NOMO-1 treated with dmso at 0.1 percent for 144 hours (cell line): ENCODE results near the gene ZNF414.
"Not testable (repeated sequence)": the region's sequence is repeated elsewhere in the genome, so short reads cannot be mapped to it uniquely, and the experiment has no call there.

Experiments
- DNase-seq: peaks from one replicate; lab custom pipeline; 2025; ENCODE audit not compliant: unreplicated experiment; lab: John Stamatoyannopoulos, UW

Gene ZNF414

DNA sequence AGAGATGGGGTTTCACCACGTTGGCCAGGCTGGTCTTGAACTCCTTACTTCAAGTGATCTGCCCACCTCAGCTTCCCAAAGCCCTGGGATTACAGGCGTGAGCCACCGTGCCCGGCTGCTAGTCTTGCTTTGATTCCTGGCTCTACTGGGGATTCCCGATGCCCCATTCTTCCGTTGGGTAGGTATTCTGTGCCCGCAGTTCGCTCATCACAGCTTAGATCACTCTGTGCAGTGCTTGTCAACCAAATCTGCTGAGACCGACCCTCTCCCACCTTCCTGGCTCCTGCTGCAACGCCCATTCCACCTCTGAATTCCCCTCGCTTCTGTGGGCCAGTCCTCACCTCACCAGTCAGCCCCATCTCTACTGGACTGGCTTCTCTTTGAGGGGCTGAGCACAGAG lies 4.6 kb upstream of the ZNF414 start:
- DNase-seq: no peak

DNA sequence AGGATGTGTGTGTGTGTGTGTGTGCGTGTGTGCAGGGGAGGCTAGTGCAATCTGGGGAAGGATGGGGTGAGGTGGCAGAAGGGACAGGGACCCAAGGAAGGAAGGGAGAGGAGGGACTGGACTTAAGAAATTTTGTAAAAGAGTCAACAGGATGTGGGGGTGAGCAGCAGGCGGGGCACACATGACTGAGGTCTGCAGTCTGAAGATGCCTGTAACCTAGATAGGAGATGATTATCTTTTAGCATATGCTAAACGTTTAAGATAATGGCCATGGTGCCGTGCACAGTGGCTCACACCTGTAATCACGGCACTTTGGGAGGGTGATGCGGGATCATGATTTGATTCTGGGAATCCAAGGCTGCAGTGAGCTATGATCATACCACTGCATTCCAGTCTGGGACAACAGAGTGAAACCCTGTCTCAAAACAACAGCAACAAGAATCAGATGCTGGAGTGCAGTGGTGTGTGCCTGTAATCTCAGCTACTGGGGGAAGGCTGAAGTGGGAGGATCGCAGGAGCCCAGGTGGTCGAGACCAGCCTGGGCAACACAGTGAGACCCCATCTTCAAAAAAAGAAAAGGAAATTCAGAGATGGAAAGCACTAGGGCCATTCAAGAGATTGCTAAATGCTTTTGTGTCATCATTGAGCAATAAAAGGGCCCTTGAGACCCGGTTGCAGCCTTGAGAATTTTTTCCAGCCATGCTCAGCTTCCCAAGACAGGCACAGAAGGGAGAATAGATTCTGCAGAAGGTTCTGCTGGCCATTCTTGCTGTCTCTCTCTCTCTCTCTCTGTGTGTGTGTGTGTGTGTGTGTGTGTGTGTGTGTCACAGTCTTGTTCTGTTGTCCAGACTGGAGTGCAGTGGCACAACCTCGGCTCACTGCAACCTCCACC lies 3.8 kb upstream of the ZNF414 start:
- DNase-seq: peak; percentile 60

DNA sequence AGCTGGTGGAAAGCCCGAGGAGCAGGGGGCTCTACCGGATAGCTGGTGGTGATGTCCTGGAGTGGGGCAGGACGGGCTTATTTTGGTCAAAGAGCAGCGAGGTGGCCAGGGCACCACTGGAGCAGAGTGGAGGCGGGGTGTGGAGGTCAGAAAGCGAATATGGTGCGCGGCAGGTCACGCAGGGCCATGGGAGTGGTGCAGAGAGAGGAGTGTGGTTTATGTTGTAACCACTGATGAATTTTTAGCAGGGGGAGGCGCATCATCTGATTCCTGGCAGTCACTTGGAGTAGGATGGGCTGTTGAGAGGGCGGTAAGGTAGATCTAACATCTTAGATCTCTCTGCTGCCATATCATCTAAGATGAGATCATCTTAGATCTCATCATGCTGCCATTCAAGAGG lies 1.4 kb upstream of the ZNF414 start:
- DNase-seq: peak; percentile 89

DNA sequence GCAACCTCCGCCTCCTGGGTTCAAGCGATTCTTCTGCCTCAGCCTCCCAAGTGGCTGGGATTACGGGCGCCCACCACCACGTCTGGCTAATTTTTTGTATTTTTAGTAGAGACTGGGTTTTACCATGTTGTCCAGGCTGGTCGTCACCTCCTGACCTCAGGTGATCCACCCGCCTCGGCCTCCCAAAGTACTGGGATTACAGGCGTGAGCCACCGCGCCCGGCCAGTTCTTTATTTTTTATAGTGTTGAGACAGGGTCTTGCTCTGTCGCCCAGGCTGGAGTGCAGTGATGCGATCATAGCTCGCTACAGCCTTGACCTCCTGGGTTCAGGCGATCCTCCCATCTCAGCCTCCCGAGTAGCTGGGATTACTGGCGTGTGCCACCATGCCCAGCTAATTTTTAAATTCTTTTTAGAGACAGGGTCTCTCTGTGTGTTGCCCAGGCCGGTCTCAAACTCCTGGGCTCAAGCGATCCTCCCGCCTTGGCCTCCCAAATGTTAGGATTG lies 590 bp upstream of the ZNF414 start:
- not testable (repeated sequence) for DNase-seq

DNA sequence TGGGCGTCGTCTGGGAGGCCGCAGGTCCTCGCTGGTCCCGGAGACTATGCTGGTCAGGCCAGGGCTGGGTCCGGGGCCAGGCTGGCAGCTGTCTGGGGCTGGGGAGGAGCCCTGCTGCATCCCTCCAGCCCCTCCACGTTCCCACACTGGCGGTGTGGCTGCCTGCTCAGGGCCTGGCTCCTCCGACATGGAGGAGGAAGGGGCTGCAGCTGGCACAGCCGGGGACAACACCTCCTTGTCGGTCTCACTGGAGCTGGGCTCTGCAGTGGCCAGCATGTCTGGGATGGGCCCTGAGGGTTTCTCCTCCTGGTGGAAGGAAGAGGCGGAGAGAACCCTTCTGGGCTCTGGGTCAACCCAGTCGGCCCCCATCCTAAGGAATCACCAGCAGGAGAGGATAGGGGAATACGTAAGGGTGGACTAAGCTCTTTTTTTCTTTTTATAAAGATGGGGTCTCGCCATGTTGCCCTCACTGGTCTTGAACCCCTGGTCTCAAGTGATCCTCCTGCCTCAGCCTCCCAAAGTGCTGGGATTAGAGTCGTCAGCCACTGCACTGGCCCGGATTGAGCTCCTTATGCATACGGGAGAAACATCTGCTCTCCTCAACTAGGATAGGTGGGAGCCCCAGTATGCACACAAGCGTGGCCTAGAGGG lies 806 bp downstream of the ZNF414 start:
- DNase-seq: no peak

DNA sequence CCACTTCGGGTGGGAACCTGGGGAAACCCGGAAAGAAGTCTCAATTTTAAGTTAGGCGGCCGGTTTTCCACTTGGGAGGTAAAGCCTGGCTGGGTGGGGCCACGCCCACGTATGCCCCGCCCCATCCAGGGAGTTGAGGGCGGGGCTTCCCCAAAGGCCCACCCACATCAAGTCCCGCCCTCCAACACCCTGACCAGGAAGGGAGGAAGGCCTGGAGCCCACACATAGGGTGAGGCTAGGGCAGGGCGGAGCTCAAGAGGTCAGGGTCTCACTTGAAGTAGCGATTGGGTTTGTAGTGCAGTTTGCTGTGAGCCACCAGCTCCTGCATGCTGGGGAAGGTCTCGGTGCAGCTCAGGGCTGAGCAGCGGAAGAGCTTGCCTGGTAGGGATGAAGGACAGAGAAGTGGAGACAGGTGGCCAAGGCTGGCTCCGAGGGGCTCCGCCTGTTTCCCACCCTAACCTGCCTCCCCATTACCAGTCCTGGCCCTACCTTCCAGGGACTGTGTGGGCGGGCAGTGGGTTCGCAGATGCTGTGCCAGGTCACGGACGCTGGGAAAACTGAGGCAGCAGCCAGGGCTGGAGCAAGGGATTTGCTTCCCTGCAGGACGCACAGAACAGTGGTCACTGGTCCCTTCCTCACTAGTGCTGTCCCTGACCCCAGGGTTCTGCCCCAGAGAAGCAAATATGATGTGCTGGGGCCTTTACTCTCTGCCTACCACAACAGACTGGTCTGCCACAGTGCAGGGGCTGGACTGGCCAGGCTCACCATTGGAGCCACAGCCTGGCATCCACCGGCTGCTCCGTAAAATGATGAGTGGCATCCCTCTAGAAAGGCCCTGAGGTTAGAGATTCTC lies 1.6 kb downstream of the ZNF414 start:
- DNase-seq: no peak

DNA sequence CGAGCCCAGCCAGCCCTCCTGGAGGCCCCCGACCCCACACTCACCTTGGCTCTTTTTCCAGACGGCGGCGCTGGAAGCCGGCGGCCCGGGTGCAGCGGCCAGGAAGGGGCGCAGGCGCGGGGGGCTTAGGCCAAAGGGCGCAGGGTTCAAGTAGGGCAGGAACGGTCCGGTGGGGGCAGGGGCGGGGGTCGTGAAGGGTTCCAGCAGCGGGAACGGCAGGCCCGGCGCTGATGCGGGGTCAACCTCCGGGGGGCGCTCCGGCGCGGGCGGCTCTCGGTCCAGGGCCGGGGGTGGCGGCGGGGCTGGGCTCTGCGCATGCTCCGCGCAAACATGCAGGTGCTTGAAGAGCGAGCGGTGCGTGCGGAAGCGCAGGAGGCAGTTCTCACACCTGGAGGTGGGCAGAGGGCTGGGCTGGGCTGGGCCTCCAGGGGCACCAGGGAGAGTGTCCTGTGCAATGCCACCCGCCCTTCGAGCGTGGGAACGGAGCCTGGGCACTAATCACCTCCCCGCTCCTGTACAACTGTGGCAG lies 2.3 kb downstream of the ZNF414 start:
- no peak for DNase-seq

DNA sequence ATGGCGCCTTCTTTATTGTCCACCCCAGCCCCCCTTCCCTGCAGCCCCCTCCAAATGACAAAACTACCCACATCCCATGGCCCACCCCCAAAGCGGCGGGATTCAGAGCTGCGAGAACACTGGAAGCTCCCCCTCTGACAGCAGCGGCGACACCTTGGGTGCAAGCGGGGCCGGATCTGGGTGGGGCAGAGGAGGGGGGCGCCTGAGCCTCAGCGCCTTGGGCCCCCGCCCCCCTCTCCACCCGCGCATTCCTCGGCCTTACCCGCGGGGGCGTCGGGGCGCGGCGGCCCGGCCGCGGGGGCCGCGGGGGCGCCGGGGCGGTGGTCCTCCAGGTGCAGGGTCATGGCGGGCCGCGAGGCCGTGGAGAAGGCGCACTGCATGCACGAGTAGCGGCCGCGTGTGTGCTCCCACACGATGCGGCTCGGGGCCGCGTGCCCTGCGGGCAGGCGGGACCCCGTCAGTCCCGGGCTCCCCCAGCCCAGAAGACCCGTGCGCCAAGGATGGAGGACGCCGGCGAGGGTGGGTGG lies 3.3 kb downstream of the ZNF414 start:
- no peak for DNase-seq

DNA sequence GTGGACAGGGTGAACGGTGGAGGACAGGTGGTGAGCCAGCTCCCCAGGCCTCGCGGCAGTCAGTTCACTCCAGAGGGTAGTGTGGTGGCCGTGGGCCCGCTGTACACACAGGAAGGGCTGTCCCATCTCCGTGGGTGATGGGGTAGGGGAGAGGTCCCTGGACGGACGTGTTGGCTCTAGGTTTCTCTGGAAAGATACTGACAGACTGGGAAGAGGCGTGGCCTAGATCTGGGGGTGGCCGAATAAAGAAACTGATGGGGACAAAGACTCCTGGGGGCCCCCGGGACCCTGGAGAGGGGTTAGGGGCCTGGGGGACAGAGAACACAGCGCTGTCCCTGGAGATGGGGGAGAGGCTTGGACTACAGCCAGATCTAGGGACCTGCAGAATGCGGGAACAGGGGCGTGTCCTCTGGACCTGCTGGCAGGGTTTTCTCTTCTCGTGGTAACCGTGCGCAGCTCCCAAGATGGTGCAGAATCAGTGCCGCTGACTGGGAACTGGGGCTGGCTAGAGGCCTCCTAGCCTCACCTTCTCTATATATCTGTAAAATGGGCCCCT lies 7.5 kb downstream of the ZNF414 start:
- no peak for DNase-seq

DNA sequence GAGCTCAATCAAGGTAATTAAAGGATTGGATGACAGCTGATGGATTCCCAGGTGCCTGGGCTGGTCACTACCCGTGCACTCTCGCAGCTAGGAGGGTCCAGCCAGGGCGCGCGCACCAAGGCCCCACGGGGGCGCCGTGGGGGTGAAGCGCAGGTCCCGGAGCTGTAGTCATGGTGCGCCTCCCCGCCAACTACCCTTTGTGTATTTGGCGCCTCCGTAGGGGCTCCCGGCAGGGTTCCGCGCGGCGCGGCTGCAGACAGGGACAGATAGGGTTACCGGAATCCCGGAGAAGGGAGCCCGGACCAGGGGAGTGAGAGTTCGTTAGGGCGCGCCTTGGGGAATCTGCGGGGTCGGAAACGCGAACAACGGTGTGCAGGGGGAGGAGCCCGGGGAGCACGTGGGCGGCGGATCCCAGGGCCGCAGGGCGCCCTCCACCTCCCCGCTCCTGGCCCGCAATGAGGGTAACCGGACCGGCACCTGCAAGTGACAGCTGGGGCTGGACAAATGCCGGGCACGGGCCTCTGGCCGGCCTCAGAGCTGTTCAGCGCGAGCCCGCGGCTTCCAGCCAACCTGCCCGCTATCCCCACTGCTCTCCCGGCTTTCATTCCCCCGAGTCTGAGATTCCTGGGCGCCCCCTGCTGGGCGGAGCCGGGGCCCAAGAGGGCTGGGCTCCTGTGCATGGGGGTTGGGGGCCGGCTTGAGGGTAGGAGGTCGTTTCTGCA lies 8.1 kb downstream of the ZNF414 start:
- DNase-seq: no peak

DNA sequence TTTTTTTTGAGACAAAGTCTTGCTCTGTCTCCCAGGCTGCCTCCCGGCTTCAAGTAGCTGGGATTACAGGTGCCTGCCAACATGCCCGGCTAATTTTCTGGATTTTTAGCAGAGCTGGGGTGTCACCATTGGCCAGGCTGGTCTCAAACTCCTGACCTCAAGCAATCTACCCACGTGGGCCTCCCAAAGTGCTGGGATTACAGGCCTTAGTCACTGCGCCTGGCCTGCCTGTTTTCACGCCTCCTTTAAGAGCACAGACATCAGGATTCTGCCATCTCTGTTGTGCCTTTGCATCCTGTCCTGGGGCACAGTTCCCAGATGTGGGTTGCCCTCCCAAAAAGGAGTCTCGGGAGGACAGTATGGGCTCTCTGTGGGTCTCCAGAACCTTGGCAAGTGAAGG lies 9.0 kb downstream of the ZNF414 start:
- no peak for DNase-seq

DNA sequence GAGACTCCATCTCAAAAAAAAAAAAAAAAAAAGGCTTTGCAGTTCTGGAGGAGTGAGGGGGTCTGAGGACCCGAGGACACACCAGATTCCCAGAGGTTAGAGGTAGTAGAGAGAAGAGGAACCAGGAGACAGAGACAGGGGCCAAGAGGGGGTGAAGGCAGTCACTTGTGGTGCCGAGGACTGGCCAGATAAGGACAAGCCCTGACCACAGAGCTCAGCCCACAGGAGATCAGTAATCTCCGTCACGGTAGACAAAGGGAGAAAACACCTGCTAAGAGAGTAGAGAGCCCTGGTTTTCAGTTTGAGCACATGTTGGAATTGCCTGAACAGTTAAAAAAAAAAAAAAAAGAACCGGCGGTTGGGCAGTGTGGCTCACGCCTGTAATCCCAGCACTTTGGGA lies 9.8 kb downstream of the ZNF414 start:
- no peak for DNase-seq

DNA sequence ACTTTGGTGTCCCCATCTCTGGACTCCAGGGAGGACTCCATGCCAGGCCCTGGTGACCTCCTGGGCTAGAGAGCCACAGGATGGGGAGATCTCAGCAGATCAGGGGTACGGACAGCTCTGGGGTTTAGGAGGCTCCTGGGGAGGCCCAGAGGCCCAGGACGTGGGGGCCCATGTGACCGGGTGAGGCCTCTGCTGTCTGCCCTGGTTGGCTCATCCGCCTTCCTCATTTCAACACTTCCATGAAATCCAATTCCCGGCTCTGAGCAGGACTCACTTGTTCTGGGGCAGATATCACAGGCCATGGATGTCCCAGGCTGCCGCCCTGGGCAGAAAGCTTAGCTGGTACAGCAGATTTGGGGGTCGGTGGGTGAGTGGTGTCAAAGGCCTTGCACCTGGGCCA lies 10.5 kb downstream of the ZNF414 start:
- DNase-seq: no peak

DNA sequence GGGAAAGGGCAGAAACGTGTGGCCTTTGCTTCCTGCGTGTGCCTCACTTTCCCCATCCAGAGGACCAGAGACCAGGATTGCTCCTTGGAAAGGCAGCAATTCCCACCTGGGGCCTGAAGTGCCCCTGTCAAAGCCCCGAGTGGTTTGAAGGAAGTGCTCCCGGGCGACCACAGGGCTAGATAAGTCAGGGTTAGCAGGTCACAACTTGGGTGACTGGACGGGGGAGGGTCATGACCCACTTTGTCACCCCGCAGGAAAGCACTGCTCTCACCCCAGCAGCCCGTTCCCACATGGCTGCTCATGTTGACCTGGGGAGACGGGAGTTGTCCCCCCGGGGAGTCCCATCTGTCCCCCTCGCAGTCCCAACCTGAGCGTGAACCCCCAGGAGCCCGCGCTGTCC lies 12.0 kb downstream of the ZNF414 start:
- DNase-seq: no peak

DNA sequence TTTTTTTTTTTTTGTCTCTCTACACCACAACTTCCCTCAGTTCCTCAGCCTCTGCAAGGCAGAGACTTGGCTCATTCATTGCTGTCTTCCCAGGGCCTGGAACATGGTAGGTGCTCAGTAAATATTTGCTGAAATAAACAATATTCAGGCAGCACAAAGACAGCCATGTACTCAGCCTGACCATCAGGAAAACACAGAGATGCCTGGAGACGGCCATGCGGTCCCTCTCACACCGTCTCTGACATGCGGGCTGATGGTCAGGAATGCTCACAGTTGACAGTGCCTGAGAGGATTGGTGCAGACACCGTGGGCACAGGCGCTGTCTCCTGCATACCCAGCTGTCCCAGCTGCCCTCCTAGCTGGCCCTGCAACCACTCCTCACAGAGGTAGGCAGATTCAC lies 12.5 kb downstream of the ZNF414 start:
- no peak for DNase-seq

DNA sequence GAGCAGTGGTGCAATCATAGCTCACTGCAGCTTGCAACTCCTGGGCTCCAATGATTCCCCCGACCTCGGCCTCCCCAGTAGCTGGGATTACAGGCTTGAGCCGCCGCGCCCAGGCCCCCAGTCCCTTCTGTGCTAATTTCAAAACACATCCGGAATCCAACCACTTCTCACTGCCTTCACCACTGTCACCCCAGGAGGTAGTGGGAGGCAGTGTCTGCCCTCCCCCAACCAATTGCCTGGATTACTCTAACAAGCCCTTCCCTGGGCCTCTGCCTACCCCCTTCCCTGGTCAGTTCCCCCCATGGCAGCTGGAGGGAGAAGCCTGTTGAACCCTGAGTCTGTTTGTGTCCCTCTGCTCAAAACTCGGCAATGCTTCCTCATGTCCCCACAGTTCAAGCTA lies 13.8 kb downstream of the ZNF414 start:
- DNase-seq: peak; percentile 90

DNA sequence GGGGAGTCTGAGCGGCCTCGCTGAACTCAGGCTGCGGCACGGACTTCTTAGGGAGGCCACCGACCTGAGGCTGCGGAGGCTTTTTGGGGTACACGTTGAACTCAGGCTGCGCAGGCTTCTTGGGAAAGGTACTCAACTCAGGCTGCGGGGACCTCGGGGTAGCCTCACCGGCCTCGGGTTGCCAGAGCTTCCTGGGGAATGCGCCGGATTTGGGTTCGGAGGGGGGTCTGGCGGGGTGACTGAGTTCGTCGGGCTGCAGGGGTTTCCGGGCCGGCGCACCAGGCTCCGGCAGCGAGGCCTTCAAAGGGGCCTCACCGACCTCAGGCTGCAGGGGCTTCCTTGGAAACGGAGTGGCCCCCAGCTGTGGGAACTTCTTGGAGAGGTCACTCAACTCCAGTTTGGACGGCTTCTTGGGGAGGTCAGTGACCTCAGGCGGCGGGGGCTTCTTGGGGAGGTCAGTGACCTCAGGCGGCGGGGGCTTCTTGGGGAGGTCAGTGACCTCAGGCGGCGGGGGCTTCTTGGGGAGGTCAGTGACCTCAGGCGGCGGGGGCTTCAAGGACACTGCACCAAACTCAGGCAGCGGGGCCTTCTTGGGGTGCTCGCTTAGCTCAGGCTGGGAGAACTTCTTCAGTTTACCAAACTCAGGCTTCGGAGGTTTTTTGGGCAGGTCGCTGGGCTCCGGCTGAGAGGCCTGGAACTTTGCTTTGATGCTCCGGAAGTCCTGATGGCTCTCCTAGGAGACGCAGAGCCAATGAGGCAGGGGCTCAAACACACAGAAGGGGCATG lies 14.7 kb downstream of the ZNF414 start:
- no peak for DNase-seq

DNA sequence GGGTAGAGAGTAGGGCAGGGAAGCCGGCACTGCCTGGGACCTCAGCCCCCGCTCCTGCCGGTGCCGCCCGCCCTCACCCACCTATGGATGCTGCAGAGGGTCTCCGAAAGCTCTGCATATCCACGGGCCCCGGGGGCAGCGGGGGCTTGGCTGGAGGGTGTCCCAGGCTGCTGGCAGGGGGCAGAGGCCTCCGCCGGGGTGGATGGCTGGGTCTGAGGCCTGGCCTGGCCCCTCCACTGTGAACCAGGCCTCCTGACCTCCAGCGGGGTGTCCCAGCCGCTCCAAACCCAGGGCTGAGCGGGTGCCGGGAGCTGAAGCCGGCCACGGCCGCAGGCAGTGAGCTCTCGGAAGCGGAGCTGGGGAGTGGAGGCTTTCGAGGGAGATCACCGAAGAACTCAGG lies 15.7 kb downstream of the ZNF414 start:
- no peak for DNase-seq

DNA sequence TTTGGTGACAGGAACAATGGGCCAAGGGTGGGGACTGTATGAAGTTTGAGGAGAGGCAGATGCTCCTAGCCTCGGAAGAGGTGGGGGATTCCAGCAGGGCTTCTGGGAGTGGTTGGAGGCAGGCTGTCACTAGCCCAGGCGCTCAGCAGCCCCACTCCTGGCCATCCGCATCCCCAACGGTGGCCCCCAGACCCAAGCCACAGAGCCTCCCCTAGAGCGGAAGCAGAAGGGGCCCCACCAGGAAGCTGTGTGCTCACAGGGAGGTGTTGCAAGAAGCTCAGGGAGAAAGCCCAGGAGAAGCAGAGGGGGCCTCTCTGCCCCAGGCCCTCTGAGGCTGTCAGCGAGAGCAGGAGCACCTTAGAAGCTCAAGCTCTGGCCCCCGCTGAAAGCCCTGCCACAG lies 19.8 kb downstream of the ZNF414 start:
- peak; percentile 95 for DNase-seq
